GM19025 (cell line): ENCODE results near the gene OPCML.

Source experiments
- ATAC-seq: cut with Tn5 transposase; IDR thresholded peaks from one replicate; pipeline ENCODE4 v1.9.1; 2021; ENCODE audit warnings: mild to moderate bottlenecking, low read depth, moderate library complexity; ENCODE audit not compliant: unreplicated experiment

The OPCML gene

GRCh38 chr11:133011604-133012003, 520.7 kb downstream of the OPCML start:
- no peak for ATAC-seq

GRCh38 chr11:133007027-133007584, 525.2 kb downstream of the OPCML start:
- ATAC-seq = no peak

GRCh38 chr11:133004369-133004768, 527.9 kb downstream of the OPCML start:
- ATAC-seq = no peak

- ATAC-seq = no peak
Observed at GRCh38 chr11:132999516-132999915, 532.8 kb downstream of the OPCML start.

- no peak for ATAC-seq
Observed at GRCh38 chr11:132999031-132999430, 533.3 kb downstream of the OPCML start.

GRCh38 chr11:132997396-132997795, 534.9 kb downstream of the OPCML start:
- ATAC-seq = no peak

GRCh38 chr11:132994966-132995365, 537.3 kb downstream of the OPCML start:
- ATAC-seq = no peak

- ATAC-seq = no peak
Observed at GRCh38 chr11:132993991-132994502, 538.3 kb downstream of the OPCML start.

- ATAC-seq = no peak
Observed at GRCh38 chr11:132992838-132993631, 539.3 kb downstream of the OPCML start.

DNA sequence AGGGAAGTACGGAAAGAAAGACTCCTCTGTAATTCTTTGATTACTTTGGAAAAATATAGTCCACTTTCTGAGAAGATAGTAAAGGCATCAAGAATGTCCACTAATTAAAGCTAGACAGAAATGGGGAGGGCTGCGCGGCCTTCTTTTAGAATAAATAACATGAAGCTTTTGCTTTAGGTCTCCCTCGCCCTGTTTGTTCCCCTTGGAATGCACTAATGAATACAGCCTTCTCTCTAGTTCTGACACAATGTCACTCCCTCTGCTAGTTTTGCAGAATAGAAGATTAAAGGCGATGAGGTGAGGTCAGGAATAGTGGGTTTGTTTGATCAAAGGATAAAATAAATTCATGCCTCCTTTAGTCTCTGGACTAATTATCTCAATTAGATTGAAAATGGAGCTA, 543.9 kb downstream of the OPCML start:
- ATAC-seq = no peak

GRCh38 chr11:132987936-132988335, 544.4 kb downstream of the OPCML start:
- no peak for ATAC-seq

GRCh38 chr11:132983641-132983978, 548.7 kb downstream of the OPCML start:
- ATAC-seq = no peak

DNA sequence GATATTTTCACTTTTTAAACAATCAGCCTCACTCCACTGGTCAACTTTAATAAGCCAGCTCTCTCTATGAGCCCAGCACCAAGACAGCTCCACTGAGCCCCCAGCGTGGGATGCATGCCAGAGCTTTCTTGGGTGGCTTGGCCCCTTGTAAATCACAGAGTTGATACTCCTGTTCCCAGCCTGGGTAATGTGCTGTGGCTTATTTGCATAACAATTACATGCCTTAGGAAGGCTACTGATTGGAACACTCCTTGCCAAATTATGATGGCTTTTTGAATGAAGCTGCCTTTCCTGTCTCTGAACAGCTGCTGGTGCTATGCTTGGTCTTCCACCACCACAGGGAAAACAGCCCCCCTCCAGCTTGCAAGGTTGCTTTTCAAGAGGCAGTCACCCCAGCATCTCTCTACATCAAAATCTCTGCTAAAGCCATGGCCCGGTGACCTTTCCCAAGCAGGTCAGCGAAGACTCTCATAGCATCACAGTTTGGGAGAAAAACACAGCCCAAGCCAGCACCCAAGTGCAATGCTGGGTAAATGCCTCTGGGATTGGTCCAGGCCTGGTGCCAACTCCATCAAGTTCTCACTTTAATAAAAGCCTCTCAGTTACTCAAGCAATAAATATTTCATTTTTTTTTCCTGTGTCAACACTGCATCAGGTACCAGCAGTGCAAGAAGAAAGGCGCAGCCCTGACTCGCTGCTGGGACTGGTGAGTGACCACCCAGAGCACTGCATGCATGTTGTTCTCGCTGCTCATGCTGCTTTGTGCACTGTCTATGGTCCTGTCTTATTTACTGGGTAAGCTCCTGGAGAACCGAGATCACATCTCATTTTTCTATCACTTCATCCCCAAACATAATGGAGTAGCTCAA, 549.3 kb downstream of the OPCML start:
- ATAC-seq = no peak

DNA sequence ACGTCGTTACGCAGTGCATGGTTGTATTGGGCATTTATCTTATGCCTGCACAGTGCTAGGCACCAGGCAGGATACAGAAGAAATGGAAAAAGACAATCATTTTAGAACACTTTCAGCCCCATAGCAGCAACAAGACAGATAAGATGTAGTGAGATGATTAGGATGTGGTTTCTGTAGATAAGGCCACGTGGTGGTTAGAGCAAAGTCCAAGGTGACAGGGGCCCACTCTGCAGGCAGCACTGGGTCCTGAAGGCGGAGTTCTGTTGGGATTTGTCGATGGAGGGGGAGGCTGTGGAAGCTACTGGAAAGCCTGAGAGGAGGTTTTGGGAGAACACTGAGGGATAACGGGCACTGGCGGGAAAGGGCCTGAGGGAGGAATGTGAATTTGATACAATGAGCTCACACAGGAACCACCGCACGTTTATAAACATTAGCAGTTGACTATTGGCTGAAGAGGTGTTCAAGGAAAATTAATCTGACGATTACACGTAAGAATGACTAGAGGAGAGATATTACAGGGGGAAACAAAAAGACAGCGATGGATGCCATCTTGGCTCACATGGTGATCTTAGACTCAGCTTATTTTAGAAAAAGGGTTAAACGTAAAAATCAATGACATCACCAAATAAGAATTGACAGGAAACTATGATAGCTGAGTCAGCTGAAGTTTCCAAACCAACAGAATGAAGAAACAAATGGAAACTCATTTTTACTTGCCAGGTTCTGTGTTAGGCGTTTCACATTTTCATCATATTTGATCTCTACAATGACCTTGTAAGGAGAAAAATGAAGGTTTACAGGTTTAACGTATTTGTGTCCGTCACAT, 551.0 kb downstream of the OPCML start:
- no peak for ATAC-seq

DNA sequence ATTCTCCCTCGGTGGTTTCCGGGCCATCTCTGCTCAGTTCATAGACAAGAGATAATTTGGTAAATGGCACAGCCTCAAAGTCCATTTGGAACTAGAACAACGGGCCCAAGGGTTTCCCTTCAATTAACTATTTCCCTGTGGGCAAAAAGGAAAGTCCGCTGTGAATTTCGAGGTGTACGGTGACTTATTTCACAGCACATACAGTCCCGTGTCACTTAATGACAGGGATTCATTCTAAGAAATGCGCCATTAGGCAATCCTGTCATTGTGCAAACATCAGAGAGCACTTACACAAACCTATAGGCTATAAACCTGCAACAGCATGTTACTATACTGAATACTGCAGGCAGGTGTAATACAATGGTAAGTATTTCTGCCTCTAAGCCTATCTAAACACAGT, 551.6 kb downstream of the OPCML start:
- no peak for ATAC-seq

GRCh38 chr11:132977746-132978145, 554.6 kb downstream of the OPCML start:
- no peak for ATAC-seq

DNA sequence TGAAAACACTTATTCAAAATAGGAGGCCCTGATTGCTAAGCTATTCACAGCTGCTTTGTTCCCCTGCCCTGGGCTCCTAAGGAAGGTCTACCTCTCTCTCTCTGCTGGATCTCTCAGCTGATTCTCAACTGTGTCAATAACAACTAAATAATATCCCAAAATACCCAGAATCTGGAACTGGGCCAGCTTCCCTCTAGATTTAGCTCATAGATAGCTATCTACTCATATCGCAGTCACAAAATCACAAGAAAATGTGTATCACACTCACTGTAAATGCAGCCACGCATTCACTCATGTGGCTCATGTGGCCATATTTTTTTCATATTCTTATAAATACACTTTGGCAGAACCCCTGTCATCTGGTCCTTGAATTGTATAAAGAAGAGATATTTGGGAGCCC, 555.1 kb downstream of the OPCML start:
- no peak for ATAC-seq

GRCh38 chr11:132976115-132976514, 556.2 kb downstream of the OPCML start:
- ATAC-seq = no peak

- ATAC-seq = no peak
Observed at GRCh38 chr11:132973686-132974085, 558.6 kb downstream of the OPCML start.

GRCh38 chr11:132972565-132972964, 559.7 kb downstream of the OPCML start:
- ATAC-seq = no peak
